HepG2 (cell line): ENCODE results near the gene RAC2. TPM values are rescaled to one million over a fixed set of nuclear protein-coding genes. Genes with fewer than 3 reads are reported as not detected.

Experiments used
- ATAC-seq: fragments of 200-7000 bp; cut with Tn5 transposase; 3 replicates; pipeline ENCODE4 v1.9.1; 2020; ENCODE audit warnings: mild to moderate bottlenecking, moderate library complexity
- BruUV-seq: library from RNA; stranded (reverse); fragments of 400-500 nt; replicated peaks from 2 replicates; lab custom pipeline; 2021; lab: Mats Ljungman, UMichigan
- CTCF ChIA-PET: fragments of 300-600 bp; formaldehyde crosslinking; extraction: SDS; loops from one replicate; lab custom pipeline; 2021; ENCODE audit warnings: low total read pairs, inconsistent platforms, low intra/inter-chr PET ratio; lab: Yijun Ruan, JAX
- POLR2A ChIA-PET: fragments of 350-600 bp; sonication (Branson Sonifier 250); formaldehyde crosslinking; loops from one replicate; lab custom pipeline; 2020; ENCODE audit warnings: antibody characterized with exemption, inconsistent platforms; lab: Yijun Ruan, JAX
- DNase-seq: peaks from one replicate; pipeline ENCODE4 v3.0.0-alpha.2; 2015; ENCODE audit warnings: low spot score
- FAIRE-seq: peaks from 3 replicates; lab custom pipeline; 2011; peaks lifted over from hg19 to GRCh38; lab: Jason Lieb, UNC
- H2AFZ ChIP-seq: one replicate; pipeline ENCODE4 v1.6.1; 2011; ENCODE audit warnings: low read length, inconsistent platforms
- H3K27ac ChIP-seq: fragments of 300-600 bp; 3 replicates; pipeline ENCODE4 v1.8.0; 2011; ENCODE audit warnings: mixed run types, mild to moderate bottlenecking, mixed read lengths, low read length, inconsistent platforms; ENCODE audit not compliant: insufficient read depth; ENCODE audit errors: extremely low read length
- H3K27me3 ChIP-seq, 2 experiments: fragments of 200-600 bp in 1 of 2; 2 replicates in 1 of 2; 3 replicates in 1 of 2; pipeline versions ENCODE4 v1.6.0 to v1.8.0; 2011; ENCODE audit warnings: low read length in 2 of 2, mild to moderate bottlenecking in 2 of 2, moderate library complexity in 2 of 2, inconsistent platforms in 1 of 2; ENCODE audit not compliant: insufficient read depth in 2 of 2, control insufficient read depth in 1 of 2
- H3K36me3 ChIP-seq, 2 experiments: fragments of 200-600 bp in 1 of 2; replicated peaks in 1 of 2; 2 replicates in 1 of 2; 3 replicates in 1 of 2; pipeline versions ENCODE4 v1.5.1 to v1.8.0; 2011; ENCODE audit warnings: low read length in 2 of 2, inconsistent platforms in 1 of 2; ENCODE audit not compliant: insufficient read depth in 2 of 2, control insufficient read depth in 1 of 2
- H3K4me1 ChIP-seq: 2 replicates; pipeline ENCODE4 v1.5.1; 2012; ENCODE audit warnings: low read length, inconsistent platforms; ENCODE audit not compliant: insufficient read depth
- H3K4me2 ChIP-seq: 2 replicates; pipeline ENCODE4 v1.6.0; 2011; ENCODE audit warnings: low read depth, low read length, inconsistent platforms
- H3K4me3 ChIP-seq, 3 experiments: fragments of 200-600 bp in 1 of 3; sonication (generic), shearing (Covaris generic) in 1 of 3; replicated peaks in 1 of 3; 2 replicates each; pipeline ENCODE4 v1.5.1; 2011 to 2016; ENCODE audit warnings: low read length in 3 of 3, inconsistent platforms in 2 of 3, low read depth in 2 of 3, mild to moderate bottlenecking in 2 of 3, control low read depth in 1 of 3, mixed read lengths in 1 of 3; ENCODE audit not compliant: insufficient read depth in 1 of 3
- H3K79me2 ChIP-seq: one replicate; pipeline ENCODE4 v1.6.1; 2011; ENCODE audit warnings: low read length, inconsistent platforms; ENCODE audit not compliant: insufficient read depth
- H3K9ac ChIP-seq: 2 replicates; pipeline ENCODE4 v1.6.0; 2011; ENCODE audit warnings: mild to moderate bottlenecking, low read depth, low read length, inconsistent platforms; ENCODE audit not compliant: insufficient read depth
- H3K9me3 ChIP-seq: 2 replicates; pipeline ENCODE4 v1.5.1; 2012; ENCODE audit warnings: mild to moderate bottlenecking, low read length
- H4K20me1 ChIP-seq: 2 replicates; pipeline ENCODE4 v1.6.0; 2011; ENCODE audit warnings: inconsistent platforms, mild to moderate bottlenecking, low read length, moderate library complexity; ENCODE audit not compliant: insufficient read depth
- ARID4A ChIP-seq: sonication (generic); formaldehyde crosslinking; IDR thresholded peaks from 2 replicates; pipeline ENCODE4 v1.5.0; 2020; ENCODE audit warnings: mild to moderate bottlenecking, missing genetic modification reagents, borderline replicate concordance
- CCDC6 ChIP-seq: sonication (generic); formaldehyde crosslinking; IDR thresholded peaks from 2 replicates; pipeline ENCODE4 v1.8.1; 2022; ENCODE audit warnings: mild to moderate bottlenecking, missing genetic modification reagents, moderate library complexity
- CEBPB ChIP-seq: IDR thresholded peaks from 2 replicates; pipeline ENCODE4 v1.6.1; 2011; ENCODE audit warnings: low read depth, low read length, improper control_type of control experiment, borderline replicate concordance
- ETV6 ChIP-seq: sonication (generic); formaldehyde crosslinking; conservative IDR thresholded peaks from 2 replicates; pipeline ENCODE4 v1.4.0; 2020; ENCODE audit warnings: missing genetic modification reagents
- GLI4 ChIP-seq: sonication (generic); formaldehyde crosslinking; IDR thresholded peaks from 2 replicates; pipeline ENCODE4 v1.5.1; 2020; ENCODE audit warnings: missing genetic modification reagents, mild to moderate bottlenecking, moderate library complexity, borderline replicate concordance
- KAT2B ChIP-seq: fragments of 150-350 bp; IDR thresholded peaks from 2 replicates; pipeline ENCODE4 v1.6.1; 2014; ENCODE audit warnings: low read depth, low read length, borderline replicate concordance
- MAFG ChIP-seq: sonication (generic); formaldehyde crosslinking; IDR thresholded peaks from 2 replicates; pipeline ENCODE4 v1.5.1; 2020; ENCODE audit warnings: mild to moderate bottlenecking, missing genetic modification reagents
- MAX ChIP-seq: IDR thresholded peaks from 2 replicates; pipeline ENCODE4 v1.6.1; 2012; ENCODE audit warnings: inconsistent platforms
- SP5 ChIP-seq: IDR thresholded peaks from 2 replicates; pipeline ENCODE4 v1.6.1; 2016; ENCODE audit warnings: low read depth, borderline replicate concordance
- U2AF1 ChIP-seq: fragments of 200-400 bp; formaldehyde crosslinking; optimal IDR thresholded peaks from 2 replicates; pipeline ENCODE3; 2017; ENCODE audit warnings: mild to moderate bottlenecking, low read depth, low read length
- ZBTB49 ChIP-seq: sonication (generic); formaldehyde crosslinking; IDR thresholded peaks from 2 replicates; pipeline ENCODE4 v1.4.0; 2020; ENCODE audit warnings: missing genetic modification reagents, borderline replicate concordance
- ZNF317 ChIP-seq: sonication (generic); formaldehyde crosslinking; IDR thresholded peaks from 2 replicates; pipeline ENCODE4 v1.5.0; 2020; ENCODE audit warnings: mild to moderate bottlenecking, missing genetic modification reagents
- ZNF382 ChIP-seq: sonication (generic); formaldehyde crosslinking; IDR thresholded peaks from 2 replicates; pipeline ENCODE4 v1.5.0; 2020; ENCODE audit warnings: missing genetic modification reagents, mild to moderate bottlenecking, borderline replicate concordance
- ZNF576 ChIP-seq: sonication (generic); formaldehyde crosslinking; IDR thresholded peaks from 2 replicates; pipeline ENCODE4 v1.4.0; 2020; ENCODE audit warnings: mild to moderate bottlenecking, missing genetic modification reagents
- ZNF780A ChIP-seq: sonication (generic); formaldehyde crosslinking; IDR thresholded peaks from 2 replicates; pipeline ENCODE4 v1.8.0; 2022; ENCODE audit warnings: mild to moderate bottlenecking, missing genetic modification reagents, moderate library complexity
- ZNF850 ChIP-seq: sonication (generic); formaldehyde crosslinking; conservative IDR thresholded peaks from 2 replicates; pipeline ENCODE4 v1.9.0; 2021; ENCODE audit warnings: mild to moderate bottlenecking, missing genetic modification reagents
- WGBS: methylation state at CpG from one replicate; pipeline ENCODE4 v1.1.6; 2017; ENCODE audit warnings: low lambda C conversion rate; 5-methylcytosine and 5-hydroxymethylcytosine counted together
- in situ Hi-C: cut with HindIII; loops from 2 replicates; pipeline ENCODE4 v1.10.0; 2017; ENCODE audit warnings: low pct_unique_long_range_greater_than_20kb; ENCODE audit not compliant: extremely low pct_ligation_motif_present
- intact Hi-C: fragments of 100-400 bp; cut with micrococcal nuclease; formaldehyde crosslinking; loops from one replicate; pipeline ENCODE4 v1.10.0; 2022; ENCODE audit not compliant: unreplicated experiment
- polyA plus RNA-seq, 8 experiments: library from polyadenylated mRNA; depleted of rRNA in 3 of 8; stranded (reverse) in 7 of 8; unstranded in 1 of 8; fragments of >200 nt; fragmentation: Illumina TruSeq in 4 of 8; extraction: Trizol in 4 of 8; gene quantifications; 2 replicates each; pipeline versions ENCODE4 v1.2.1 to v1.2.3, GENCODE V29; 2011 to 2016; ENCODE audit warnings: low read depth in 4 of 8, missing spikeins in 1 of 8, mixed read lengths in 1 of 8; ENCODE audit not compliant: insufficient read depth in 1 of 8
- total RNA-seq, 5 experiments: library from RNA; depleted of rRNA; stranded (reverse); fragments of >200 nt; fragmentation: Illumina TruSeq; extraction: Trizol; gene quantifications; 2 replicates each; pipeline ENCODE4 v1.2.3, GENCODE V29; 2016; ENCODE audit warnings: low read depth in 1 of 5

Gene RAC2
- total and polyA plus RNA-seq, 2 of the 13 experiments (the other 11 are each of a cell fraction or from before 2014, with no cell fraction given): 0.73 TPM; not detected in 1

GRCh38 chr22:37241351-37242142 is 2.5 kb downstream of the RAC2 start (continued):
- TF ChIP-seq ZBTB49: no peak
- TF ChIP-seq GLI4 (CRISPR knock-in tag): no peak

GRCh38 chr22:37240941-37241320 is 3.1 kb downstream of the RAC2 start:
- no TSS peak for BruUV-seq
- WGBS: 65% methylated on average over 4 of the region's 7 CpGs
- in situ Hi-C loops (no loop called here), intact Hi-C loops (no loop called here)
- Histone ChIP-seq H3K27me3 (peaks cover 0 to 47% of the 10 kb centered on the region in 2 experiments; a peak in 3 of 5 replicates), H3K27ac (no peak overlapping the region), H3K4me1 (0 out of 2 replicates have a peak, but pooled peaks cover 5% of the 10 kb centered on the region), H3K9ac (no peak overlapping the region), H2AFZ (no peak overlapping the region), H3K9me3 (no peaks in the 10 kb centered on the region), H3K36me3 (no peaks in the 10 kb centered on the region), H3K79me2 (no peaks in the 10 kb centered on the region), H3K4me3 (no peak overlapping the region), H3K4me2 (no peak overlapping the region), H4K20me1 (peaks cover 2% of the 10 kb centered on the region; the same call in 1 of the 2 replicates)
- ATAC-seq (no peak), DNase-seq (no peak), FAIRE-seq (no peak)
- POLR2A ChIA-PET: no interaction called here
- CTCF ChIA-PET: no interaction called here
- TF ChIP-seq MAFG (CRISPR knock-in tag): no peak
- no peak for TF ChIP-seq U2AF1
- no peak for TF ChIP-seq SP5 (CRISPR knock-in tag)
- no peak for TF ChIP-seq ZNF850 (CRISPR knock-in tag)
- TF ChIP-seq ZNF317 (CRISPR knock-in tag): no peak
- TF ChIP-seq CCDC6 (CRISPR knock-in tag): no peak
- TF ChIP-seq ZNF576 (CRISPR knock-in tag): no peak
- no peak for TF ChIP-seq CEBPB
- no peak for TF ChIP-seq ARID4A (CRISPR knock-in tag)
- no peak for TF ChIP-seq KAT2B
- no peak for TF ChIP-seq MAX
- TF ChIP-seq ZNF780A (CRISPR knock-in tag): no peak
- TF ChIP-seq ZNF382: no peak
- no peak for TF ChIP-seq ETV6 (CRISPR knock-in tag)
